Measurements from ENCODE around the gene EEA1.

EEA1 gene

DNA sequence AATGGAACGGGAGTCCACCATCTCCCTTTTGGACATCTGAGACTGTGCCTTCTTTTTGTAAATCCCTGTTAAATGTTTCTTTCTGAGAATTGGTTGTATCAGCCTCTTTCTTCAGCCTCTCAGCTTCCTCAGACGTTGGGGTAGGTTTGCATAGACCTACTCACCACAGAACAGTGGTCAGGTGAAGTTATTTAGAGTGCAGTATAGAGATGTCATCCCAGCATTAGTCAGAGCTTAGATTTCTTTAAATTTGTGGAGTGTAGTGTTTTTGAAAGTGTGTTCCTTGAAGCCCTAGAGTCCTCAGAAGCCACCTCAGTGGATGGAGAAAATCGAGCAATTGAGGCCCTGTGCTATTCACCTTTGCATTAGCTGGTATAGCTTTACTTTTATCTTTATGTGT is 8.9 kb upstream of the EEA1 start:
- DNase-seq = no peak

DNA sequence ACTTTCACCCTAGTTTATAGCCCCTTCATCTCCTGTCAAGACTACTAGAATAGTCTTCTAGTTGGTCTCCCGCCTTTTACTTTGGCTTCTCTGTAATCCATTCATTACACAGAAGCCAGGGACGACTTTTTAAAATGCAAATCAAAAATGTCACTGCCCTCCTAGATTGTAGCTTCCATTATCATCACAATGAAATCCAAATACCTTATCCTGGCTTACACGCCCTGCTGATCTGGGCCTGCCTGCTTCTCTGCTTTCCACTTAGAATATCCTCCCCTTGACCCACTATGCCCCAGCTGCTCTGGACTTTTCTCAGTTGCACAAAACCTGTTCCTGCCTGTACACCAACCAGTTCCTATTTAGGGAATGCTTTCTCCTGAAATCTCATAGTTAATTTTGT is 4.5 kb upstream of the EEA1 start:
- DNase-seq = no peak

DNA sequence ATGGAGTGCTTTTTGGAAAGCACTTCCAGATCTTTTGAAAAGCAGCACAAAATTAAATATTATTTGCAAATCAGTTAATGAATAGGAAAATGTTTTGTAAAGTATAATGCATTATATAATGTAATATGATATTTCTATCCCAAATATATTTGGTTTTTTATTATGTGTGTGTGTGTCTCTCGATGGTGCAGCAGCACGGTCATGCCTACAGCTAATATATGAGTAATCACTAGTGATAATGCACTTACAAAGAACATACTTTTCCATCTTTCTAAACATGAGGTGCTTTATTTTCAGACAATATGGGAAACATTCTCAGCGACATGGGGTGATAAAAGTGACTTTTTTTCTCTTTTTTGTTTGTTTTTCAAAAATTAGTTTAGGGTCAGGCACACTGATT is 1.3 kb upstream of the EEA1 start:
- DNase-seq = no peak

DNA sequence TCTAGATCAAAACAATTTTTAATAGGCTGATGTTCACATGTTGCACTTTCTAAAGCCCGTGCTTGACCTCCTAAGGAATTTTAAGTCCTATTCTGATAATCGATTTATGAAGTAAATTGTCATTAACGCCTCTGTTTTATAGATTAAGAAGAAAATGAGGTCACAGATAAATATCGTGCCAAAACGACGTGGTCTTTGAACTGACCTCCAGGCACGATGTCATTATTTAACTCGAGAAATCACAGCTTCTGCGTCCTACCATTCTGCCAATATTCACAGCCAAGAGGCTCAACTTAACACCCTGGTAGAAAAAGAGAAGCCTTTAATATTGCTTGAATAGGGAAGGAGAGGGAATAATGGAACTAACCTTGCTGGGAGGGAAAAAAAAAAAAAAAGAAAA is 888 bp upstream of the EEA1 start:
- DNase-seq = no peak

DNA sequence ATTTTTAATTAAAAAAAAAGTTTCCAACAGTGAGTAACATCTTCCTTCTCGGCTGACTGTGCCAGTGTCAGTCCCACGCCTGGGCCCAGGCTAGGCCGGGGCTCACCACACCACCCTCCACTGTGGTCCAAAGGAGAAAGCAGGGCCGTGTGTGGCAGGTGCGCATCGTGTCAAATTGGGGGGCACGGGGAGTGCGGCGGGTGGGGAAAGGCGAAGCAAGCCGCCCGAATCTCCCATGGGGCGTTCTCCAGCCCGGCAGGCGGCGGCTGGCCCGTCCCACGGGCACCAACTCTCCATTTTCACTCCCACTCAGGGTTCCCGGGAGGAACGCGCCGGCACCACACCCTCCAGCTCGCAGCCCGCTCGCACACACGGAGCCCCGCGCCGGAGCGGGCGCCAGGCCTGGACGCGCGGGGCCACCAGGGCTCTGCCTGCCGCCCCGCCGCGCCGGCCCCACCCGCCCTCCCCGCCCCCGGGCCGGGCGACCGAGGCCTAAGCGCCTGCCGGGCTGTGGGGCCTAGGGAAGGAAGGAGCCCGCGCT is 604 bp downstream of the EEA1 start:
- no peak for DNase-seq

DNA sequence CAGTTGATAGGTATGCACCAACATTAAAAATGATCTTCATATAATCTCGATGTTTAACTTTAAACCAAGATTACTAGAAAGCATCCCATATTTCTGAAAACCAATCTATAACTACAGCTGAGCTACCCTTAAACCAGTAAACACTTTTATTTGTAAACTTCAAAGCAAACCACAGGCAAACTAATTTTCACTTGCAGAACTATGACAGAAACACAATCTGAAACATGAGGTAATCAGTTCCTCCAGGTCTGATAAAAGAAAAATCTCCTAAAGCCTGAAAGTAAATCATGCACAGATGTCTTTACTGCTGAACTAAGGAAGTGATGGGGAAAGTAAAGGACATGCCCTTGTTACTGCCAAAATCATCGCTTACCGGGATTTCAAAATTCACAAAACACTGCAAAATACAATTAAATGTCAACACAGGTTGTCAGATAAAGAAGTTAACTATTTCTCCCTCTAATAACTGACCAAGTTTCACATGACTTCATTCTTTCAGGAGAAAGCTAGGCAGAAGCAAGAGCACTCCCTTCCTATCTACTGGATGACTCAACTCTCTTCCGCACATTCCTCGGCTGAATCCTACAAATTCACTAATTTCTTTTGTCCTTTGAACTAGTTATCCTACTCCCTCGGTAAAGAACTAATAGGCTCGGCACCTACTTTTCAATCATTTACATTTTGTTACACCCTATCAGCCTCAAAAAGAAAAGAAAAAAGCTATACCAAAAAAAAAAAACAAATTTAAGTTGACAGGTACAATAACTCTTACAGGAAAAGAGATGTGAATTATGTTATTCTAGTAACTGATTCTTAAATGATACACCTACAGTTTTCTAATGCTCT is 1.4 kb downstream of the EEA1 start:
- no peak for DNase-seq

DNA sequence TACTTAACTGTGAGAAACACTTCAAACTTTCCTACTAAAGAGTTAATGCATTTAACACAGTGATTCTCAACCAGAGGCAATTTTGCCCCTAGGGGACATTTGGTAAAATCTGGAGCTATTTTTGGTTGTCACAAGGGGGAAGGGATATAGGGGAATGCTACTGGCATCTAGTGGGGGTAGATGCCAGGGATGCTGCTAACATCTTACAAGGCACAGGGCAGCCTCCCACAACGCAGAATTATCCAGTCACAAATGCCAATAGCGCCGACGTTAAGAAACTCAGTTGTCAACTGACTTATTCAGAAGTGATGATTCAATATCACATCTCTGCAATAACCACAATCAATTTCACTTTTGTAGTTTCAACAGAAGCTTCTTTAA is 2.0 kb downstream of the EEA1 start:
- DNase-seq = no peak

DNA sequence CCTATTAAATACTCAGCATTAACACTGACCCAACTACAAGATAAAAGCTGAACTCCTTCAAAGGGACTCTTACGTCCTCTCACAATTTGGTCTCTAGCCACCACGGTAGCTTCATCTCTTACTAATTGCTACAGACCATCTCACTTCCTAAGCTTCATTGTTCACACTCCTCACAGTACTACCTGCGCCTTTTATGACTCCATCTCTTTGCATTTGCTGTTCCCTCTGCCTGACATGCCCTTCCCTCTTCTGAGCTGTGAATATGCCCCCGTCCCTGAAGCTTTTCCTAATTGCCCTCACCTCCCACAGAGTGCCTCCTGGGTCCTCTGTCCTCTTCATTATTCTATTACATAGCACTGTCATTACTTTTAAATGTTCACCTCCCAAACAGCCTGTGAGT is 2.5 kb downstream of the EEA1 start:
- no peak for DNase-seq

DNA sequence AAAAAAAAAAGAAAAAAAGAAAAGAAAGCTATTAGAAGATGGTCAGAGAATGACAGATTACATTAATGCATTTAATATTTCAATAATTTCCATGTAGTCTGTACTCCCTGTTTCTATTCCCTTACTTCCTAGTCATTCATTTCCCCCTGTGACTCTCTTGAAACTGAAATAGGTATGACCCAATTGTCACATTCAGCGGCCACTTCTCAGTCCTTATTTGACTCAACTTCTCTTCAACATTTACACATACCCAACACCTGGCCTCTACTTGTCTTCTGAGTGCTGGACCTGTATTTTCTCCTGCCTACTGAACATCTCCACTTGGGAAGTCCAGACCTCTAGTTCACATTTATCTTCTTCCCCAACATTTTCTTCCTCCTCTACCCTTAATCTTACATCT is 7.2 kb downstream of the EEA1 start:
- DNase-seq = no peak

DNA sequence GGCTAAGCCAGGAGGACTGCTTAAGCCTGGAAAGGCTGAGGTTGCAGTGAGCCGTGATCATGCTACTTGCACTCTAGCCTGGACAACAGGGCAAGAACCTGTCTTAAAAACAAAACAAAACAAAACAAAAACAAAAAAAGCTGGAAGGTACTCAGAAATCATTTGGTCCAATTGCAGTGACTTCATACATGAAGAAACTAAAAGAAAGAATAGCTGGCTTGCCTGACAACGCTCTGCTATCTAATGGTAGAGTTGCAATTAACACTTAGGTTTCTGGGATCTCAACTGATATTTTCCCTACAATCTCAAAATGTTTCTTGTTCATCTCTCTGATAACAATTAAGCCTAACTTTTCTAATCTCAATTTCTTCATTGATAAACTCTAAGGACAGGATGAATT is 13.7 kb downstream of the EEA1 start:
- no peak for DNase-seq

DNA sequence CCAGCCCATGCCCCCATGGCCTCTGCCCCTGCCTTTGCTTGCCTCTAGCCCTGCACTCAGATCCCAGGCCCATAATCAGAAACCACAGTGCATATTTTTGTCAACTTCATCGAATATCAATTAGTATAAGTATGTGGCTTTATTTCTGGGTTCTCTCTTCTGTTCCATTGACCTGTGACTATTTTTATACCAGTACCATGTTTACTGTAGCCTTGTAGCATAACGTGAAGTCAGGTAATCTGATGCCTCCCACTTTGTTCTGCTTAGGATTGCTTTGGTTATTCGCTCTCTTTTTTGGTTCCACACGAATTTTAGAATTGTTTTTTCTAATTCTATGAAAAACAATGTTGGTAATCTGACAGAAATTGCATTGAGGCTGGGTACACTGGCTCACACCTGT is 14.9 kb downstream of the EEA1 start:
- no peak for DNase-seq

DNA sequence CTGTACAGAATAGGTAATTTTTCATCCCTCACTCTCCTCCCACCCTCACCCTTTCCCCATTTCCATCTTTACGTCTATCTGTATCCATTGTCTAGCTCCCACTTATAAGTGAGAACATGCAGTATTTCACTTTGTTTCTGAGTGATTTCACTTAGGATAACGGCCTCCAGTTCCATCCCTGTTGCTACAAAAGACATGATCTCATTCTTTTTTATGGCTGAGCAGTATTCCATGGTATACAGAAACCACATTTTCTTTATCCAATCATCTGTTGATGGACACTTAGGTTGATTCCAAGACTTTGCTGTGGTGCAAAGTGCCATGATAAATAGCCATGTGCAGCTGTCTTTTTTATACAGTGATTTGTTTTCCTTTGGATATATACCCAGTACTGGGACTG is 16.4 kb downstream of the EEA1 start:
- no peak for DNase-seq

DNA sequence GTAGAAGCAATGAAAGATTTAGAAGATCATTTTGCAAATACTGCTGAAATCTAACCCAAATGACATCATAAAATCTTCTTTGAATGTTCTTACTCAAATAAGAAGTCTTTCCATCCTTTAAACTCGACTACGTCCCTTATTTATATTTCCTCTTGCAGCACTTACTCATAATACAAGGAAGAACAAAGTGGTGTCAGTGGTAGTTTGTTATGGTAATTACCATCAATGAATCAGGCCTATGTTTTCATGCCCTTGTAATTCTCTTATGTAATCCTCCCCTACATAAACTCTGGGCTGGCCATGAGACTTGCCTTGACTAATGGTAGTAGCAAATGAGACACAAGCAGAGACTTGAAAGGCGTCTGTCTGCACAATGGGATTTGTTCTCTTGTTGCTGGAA is 17.0 kb downstream of the EEA1 start:
- no peak for DNase-seq

DNA sequence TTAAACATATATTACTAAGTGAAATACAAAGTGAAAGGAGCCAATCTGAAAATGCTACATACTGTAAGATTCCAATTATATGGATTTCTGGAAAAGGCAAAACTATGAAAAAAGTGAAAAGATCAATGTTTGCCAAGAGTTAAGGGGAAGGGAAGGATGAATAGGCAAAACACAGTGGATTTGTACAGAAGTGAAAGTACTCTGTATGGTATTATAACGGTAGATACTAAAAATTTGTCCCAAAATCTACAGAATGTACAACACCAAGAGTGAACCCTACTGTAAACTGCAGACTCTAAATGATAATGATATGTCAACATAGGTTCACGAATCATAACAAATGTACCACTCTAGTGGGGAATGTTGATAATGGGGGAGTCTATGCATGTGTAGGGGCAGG is 17.8 kb downstream of the EEA1 start:
- DNase-seq = no peak

DNA sequence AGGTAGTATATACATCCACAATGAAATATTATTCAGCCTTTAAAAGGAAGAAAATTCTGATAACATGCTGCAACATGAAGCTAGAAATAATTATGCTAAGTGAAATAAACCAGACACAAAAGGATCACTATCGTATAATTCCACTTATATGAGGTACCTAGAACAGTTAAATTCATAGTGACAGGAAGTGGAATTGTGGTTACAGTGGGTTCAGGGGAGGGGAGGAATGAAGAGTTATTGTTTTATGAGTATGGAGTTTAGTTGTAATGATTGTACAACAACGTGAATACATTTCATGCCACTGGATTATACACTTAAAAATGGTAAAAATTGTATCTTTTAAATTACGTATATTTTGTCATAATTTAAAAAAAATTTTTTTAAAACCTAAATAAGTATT is 21.0 kb downstream of the EEA1 start:
- no peak for DNase-seq

DNA sequence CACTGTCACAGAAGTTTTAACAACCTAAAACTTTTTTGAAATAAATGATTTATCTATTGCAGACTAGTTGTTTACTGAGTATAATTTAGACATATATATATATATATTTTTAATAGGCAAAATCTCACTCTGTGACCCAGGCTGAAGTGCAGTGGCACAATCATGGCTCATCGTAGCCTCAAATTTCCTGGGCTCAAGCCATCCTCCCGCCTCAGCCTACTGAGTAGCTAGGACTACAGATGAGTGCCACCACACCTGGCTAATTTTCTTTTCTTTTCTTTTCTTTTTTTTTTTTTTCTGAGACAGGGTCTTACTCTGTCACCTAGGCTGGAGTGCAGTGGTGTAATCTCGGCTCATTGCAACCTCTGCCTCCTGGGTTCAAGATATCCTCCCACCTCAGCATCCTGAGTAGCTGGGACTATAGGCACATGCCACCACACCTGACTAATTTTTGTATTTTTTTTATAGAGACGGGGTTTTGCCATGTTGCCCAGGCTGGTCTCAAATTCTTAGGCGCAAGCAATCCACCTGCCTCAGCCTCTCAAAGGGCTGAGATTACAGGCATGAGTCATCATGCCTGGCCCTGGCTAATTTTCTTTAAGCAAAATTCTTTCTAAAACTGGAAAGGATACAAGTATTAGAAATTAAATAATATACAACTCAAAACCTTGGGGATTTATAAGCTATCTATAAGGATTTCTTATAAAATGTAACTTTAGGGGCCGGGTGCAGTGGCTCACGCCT is 23.1 kb downstream of the EEA1 start:
- no peak for DNase-seq

DNA sequence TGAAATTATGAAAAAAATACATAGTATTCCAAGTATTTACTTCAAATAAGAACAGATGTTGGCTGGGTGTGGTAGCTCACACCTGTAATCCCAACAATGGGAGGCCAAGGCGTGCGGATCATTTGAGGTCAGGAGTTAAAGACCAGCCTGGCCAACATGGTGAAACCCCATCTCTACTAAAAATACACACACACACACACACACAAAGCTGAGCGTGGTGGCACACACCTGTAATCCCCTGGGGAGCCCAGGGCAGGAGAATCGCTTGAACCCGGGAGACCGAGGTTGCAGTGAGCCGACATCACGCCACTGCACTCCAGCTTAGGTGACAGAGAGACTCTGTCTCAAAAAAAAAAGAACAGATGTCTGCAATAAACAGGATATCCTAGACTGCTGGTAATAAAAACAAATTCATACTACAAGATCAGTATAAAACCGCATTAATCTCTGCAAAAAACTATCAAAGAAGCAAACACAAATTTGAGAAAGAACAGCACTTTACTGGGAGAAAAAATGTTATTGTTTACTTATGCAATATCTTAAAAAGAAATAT is 23.8 kb downstream of the EEA1 start:
- no peak for DNase-seq

DNA sequence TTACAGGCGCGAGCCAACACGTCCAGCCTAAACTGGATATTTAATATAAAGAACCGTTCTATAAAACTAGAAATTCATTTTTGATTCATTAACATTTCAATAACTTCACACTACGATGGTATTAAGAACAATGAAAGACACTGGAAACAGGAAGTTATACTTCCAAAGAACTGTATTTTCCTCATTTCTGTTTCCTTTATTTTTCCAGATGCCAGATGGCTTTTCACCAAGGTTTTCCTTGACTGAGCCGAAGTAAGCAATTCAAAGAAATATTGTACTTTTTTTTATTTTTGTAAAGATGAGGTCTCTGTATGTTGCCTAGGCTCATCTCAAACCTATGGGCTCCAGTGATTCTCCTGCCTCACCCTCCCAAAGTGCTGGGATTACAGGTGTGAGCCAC is 28.2 kb downstream of the EEA1 start:
- DNase-seq = no peak

DNA sequence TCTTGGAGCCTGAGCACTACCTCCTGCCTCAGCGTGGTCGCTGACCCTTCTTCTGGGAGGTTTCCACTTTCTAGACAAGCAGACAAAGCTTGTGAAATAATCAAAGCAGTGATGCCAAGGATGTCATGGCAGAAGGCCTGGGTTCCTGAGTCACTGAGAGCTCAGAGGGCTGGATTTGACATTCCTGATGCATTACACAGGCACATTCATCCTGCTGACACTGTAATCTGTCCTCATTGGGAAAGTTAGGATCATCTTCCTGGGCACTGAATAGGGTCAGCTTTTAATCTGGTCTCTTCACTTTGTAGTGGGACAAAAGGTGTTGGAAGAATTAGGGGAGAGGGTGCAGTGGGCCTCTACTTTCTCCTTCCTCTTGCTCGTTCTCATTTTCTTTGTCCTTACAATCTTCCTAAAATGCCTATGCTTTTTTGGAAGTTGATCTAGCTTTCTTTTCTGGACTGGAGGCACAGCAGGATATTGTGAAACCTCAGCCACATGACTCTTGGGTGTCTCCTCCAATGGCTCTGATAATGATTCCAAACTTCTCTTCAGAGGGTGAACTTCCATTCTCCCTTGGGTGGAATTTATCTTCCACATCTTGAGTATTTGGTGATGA is 29.6 kb downstream of the EEA1 start:
- DNase-seq = no peak

DNA sequence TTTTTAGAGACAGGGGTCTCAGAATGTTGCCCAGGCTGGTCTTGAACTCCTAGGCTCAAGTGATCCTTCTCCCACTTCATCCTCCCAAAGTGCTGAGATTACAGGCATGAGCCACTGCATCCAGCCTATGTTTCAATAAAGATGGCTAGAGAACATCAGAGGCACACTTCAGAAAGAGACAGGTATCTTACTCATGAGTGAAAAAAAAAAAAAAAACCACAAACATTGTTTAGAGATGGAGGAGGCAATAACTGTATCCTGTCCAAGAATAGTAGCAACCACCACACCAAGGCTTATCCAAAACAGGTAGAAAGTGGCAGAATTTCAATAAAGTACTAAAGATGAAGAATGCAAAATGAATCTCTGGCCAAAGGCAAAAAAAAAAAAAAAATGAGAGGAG is 30.3 kb downstream of the EEA1 start:
- no peak for DNase-seq

DNA sequence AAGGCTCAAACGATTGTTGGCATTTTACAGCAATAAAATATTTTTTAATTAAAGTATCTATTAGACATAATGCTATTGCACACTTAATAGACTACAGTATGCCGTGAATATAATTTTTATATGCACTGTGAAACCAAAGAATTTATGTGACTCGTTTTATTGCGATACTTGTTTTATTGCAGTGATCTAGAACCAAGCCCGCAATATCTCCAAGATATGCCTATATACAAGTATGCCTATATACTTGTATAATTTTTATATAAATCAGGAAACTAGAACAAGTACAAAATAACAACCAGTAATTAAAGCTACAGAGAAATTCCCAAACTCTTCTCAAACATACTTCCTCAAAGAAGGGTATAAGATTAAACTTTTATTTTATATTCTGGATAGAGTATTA is 31.3 kb downstream of the EEA1 start:
- no peak for DNase-seq

DNA sequence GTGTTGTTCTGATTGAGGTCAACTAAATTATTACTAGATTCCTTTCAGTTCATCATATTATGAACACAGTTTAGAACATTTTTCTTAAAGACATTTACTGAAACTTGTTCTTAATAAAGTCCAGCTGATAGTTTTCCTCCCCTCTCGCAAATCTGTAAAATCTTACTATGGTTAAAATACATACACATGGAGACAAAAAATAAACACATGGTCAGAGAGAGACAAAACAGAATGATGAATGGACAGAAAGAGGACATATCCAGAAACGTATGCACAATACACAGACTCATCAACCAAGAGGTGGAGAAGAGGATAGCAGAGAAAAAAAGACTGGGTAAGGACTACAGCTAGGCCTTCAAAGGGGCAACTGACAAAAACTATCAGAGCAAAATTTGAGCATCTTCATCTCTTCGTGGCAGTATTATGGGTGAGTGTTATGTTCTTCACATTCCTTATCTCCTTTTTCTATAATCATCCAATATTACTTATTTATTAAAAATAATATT is 38.4 kb downstream of the EEA1 start:
- DNase-seq = no peak

DNA sequence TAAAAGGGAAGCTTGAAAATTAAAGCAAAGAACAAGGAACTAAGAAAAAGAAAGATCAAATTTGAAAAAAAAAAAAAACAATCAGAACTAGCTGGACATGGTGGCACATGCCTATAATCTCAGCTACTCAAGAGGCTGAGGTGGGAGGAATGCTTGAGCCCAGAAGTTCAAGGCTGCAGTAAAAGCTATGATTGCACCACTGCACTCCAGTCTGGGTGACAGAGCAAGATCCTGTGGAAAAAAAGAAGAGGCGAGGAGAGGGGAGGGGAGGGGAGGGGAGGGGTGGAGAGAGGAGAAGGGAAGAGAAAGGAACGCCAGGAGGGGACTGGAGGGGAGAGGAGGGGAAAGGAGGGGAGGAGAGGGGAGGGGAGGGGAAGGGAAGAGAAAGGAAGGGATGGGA is 43.0 kb downstream of the EEA1 start:
- no peak for DNase-seq
